Fibroblast of lung (primary cell): ENCODE measurements around the gene DDR1.

ENCODE experiments used
- EZH2 ChIP-seq: IDR thresholded peaks from 2 replicates; pipeline ENCODE4 v1.5.1; 2012; ENCODE audit warnings: low read length, control low read depth, mild to moderate bottlenecking; ENCODE audit errors: missing control alignments
- TF ChIP-seq, protein P1 (sequence below), 2 donors: IDR thresholded peaks in 1 of 2; conservative IDR thresholded peaks in 1 of 2; 1 replicate in 1 of 2; 2 replicates in 1 of 2; pipeline ENCODE4 v1.5.1; 2011 to 2012; ENCODE audit warnings: low read length in 2 of 2, control low read depth in 1 of 2, inconsistent platforms in 1 of 2, low read depth in 1 of 2, mild to moderate bottlenecking in 1 of 2

DNA sequence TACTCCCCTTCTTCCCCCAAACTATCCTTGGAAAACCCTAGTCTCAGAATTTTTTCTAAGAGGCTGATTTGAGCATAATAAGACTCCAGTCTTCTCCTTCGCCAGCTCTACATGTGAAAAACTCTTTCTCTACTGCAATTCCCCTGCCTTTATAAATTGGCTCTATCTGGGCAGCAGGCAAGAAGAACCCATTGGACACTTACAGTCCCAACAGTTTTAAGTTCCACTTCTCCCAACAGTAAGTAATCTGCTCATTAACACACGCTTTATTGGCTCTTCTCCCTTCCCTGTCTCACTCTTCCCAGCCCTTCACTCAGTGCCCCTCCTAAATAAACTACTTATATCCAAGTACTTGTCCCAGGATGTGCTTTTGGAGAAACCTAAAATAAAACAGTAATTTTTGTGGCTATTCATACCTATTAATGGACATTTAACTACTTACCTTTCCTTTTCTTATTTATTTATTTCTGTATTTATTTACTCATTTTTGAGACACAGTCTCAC, 11.1 kb upstream of the DDR1 start:
- TF ChIP-seq, protein P1, sequence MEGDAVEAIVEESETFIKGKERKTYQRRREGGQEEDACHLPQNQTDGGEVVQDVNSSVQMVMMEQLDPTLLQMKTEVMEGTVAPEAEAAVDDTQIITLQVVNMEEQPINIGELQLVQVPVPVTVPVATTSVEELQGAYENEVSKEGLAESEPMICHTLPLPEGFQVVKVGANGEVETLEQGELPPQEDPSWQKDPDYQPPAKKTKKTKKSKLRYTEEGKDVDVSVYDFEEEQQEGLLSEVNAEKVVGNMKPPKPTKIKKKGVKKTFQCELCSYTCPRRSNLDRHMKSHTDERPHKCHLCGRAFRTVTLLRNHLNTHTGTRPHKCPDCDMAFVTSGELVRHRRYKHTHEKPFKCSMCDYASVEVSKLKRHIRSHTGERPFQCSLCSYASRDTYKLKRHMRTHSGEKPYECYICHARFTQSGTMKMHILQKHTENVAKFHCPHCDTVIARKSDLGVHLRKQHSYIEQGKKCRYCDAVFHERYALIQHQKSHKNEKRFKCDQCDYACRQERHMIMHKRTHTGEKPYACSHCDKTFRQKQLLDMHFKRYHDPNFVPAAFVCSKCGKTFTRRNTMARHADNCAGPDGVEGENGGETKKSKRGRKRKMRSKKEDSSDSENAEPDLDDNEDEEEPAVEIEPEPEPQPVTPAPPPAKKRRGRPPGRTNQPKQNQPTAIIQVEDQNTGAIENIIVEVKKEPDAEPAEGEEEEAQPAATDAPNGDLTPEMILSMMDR (conservative IDR thresholded peaks at IDR 0.05 in 1 of 2, IDR thresholded peaks at IDR 0.05 in 1 of 2; ENCODE audit: low read depth in 1 of 2, low read length in 2 of 2), result no peak
- TF ChIP-seq EZH2, result no peak
